K562 (cell line): ENCODE measurements around the gene RASEF.

Source experiments
- CTCF ChIP-seq, 3 experiments: IDR thresholded peaks in 2 of 3; conservative IDR thresholded peaks in 1 of 3; 2 replicates each; pipeline ENCODE4 v1.5.1; 2011 to 2012; ENCODE audit warnings: low read length in 3 of 3, mild to moderate bottlenecking in 3 of 3, control low read depth in 2 of 3, improper control_type of control experiment in 1 of 3, inconsistent platforms in 1 of 3, low read depth in 1 of 3, mixed read lengths in 1 of 3, moderate library complexity in 1 of 3; ENCODE audit not compliant: insufficient read depth in 2 of 3
- GABPA ChIP-seq: fragments of 200-800 bp; sonication (Bioruptor generic); conservative IDR thresholded peaks from 2 replicates; pipeline ENCODE4 v1.6.1; 2016; ENCODE audit warnings: low read depth, missing genetic modification characterization, missing compliant biosample characterization
- HNRNPL ChIP-seq: fragments of 200-400 bp; formaldehyde crosslinking; IDR thresholded peaks from 2 replicates; pipeline ENCODE4 v1.6.1; 2017; ENCODE audit warnings: low read depth, mild to moderate bottlenecking, low read length
- KHSRP ChIP-seq: fragments of 450-650 bp; IDR thresholded peaks from 2 replicates; pipeline ENCODE4 v1.6.1; 2017
- SIN3B ChIP-seq: fragments of 450-650 bp; IDR thresholded peaks from 2 replicates; pipeline ENCODE4 v1.6.1; 2017; ENCODE audit warnings: low read depth, mild to moderate bottlenecking, moderate library complexity
- TCF7 ChIP-seq: sonication (generic); IDR thresholded peaks from 2 replicates; pipeline ENCODE4 v1.6.1; 2016; ENCODE audit warnings: antibody characterized with exemption, borderline replicate concordance
- ZNF76 ChIP-seq: fragments of 250-450 bp; sonication (Bioruptor Pico); IDR thresholded peaks from 2 replicates; pipeline ENCODE4 v1.4.0; 2020; ENCODE audit warnings: mild to moderate bottlenecking, moderate library complexity, borderline replicate concordance

GRCh38 chr9:82987370-82988189, 75.4 kb downstream of the RASEF start:
- TF ChIP-seq SIN3B (no peak), GABPA (tag) (no peak), ZNF76 (CRISPR knock-in tag) (no peak), KHSRP (no peak), CTCF (IDR thresholded peaks at IDR 0.05 in 2 of 3, conservative IDR thresholded peaks at IDR 0.05 in 1 of 3; ENCODE audit: insufficient read depth in 2 of 3, low read depth in 1 of 3, low read length in 3 of 3) (no peak), TCF7 (no peak), HNRNPL (no peak)
